ENCODE results near the gene LINC01488. TPM values are rescaled to one million over a fixed set of nuclear protein-coding genes. Genes with fewer than 3 reads are reported as not detected.

LINC01488 gene
- total RNA-seq, 1 experiment from 2014 or later = not detected

GRCh38 chr11:69498614-69499175 lies 17.2 kb downstream of the LINC01488 start:
- ATAC-seq (no peak), DNase-seq (ENCODE audit: low read depth, low spot score) (no peak)
- Histone ChIP-seq H3K79me2 (ENCODE audit: insufficient read depth, low read length) (no peaks in the 10 kb centered on the region), H3K4me3 (replicated peaks in 1 of 2; ENCODE audit: low read depth in 1 of 2, low read length in 2 of 2) (no peak overlapping the region), H3K36me3 (ENCODE audit: control insufficient read depth in 1 of 2, insufficient read depth in 2 of 2, low read length in 2 of 2) (no peaks in the 10 kb centered on the region), H3K9ac (ENCODE audit: low read length) (no peak overlapping the region), H3K27ac (ENCODE audit: low read depth, low read length) (no peak overlapping the region), H2AFZ (ENCODE audit: low read depth, low read length, poor library complexity, severe bottlenecking) (no peak overlapping the region), H3K9me3 (ENCODE audit: control insufficient read depth in 1 of 2, insufficient read depth in 1 of 2, low read depth in 1 of 2, low read length in 2 of 2) (no peaks in the 10 kb centered on the region), H4K20me1 (ENCODE audit: insufficient read depth) (no peaks in the 10 kb centered on the region), H3K9me2 (ENCODE audit: insufficient read depth) (no peaks in the 10 kb centered on the region), H3K4me1 (ENCODE audit: control insufficient read depth in 1 of 2, insufficient read depth in 2 of 2, low read length in 2 of 2) (peaks cover 12 to 27% of the 10 kb centered on the region in 2 experiments), H3K4me2 (ENCODE audit: low read length) (no peak overlapping the region), H3K27me3 (ENCODE audit: insufficient read depth, low read length) (peaks cover 3% of the 10 kb centered on the region; the same call in 1 of the 2 replicates)
- POLR2A ChIA-PET = no interaction called here
- CTCF ChIA-PET = no interaction called here
- no TSS peak for BruUV-seq (replicated peaks)
- RAD21 ChIA-PET (ENCODE audit: low non-redundant PET in 1 of 2, low total read pairs in 2 of 2, uncharacterized antibody in 2 of 2, unreplicated experiment in 2 of 2) = no interaction called here
- TF ChIP-seq EGR1 (IDR thresholded peaks at IDR 0.05; ENCODE audit: low read depth) (no peak), CBX3 (IDR thresholded peaks at IDR 0.05; ENCODE audit: low read depth) (no peak), ZBTB33 (IDR thresholded peaks at IDR 0.05; ENCODE audit: extremely low read depth, insufficient replicate concordance, low read length) (no peak), ZNF274 (IDR thresholded peaks at IDR 0.05; ENCODE audit: low read depth, low read length) (no peak), ZFX (IDR thresholded peaks at IDR 0.05) (no peak), TCF7L2 (IDR thresholded peaks at IDR 0.05; ENCODE audit: borderline replicate concordance, extremely low read depth, insufficient read depth, insufficient read length) (no peak)
- TF ChIP-seq, protein P1, sequence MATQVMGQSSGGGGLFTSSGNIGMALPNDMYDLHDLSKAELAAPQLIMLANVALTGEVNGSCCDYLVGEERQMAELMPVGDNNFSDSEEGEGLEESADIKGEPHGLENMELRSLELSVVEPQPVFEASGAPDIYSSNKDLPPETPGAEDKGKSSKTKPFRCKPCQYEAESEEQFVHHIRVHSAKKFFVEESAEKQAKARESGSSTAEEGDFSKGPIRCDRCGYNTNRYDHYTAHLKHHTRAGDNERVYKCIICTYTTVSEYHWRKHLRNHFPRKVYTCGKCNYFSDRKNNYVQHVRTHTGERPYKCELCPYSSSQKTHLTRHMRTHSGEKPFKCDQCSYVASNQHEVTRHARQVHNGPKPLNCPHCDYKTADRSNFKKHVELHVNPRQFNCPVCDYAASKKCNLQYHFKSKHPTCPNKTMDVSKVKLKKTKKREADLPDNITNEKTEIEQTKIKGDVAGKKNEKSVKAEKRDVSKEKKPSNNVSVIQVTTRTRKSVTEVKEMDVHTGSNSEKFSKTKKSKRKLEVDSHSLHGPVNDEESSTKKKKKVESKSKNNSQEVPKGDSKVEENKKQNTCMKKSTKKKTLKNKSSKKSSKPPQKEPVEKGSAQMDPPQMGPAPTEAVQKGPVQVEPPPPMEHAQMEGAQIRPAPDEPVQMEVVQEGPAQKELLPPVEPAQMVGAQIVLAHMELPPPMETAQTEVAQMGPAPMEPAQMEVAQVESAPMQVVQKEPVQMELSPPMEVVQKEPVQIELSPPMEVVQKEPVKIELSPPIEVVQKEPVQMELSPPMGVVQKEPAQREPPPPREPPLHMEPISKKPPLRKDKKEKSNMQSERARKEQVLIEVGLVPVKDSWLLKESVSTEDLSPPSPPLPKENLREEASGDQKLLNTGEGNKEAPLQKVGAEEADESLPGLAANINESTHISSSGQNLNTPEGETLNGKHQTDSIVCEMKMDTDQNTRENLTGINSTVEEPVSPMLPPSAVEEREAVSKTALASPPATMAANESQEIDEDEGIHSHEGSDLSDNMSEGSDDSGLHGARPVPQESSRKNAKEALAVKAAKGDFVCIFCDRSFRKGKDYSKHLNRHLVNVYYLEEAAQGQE (IDR thresholded peaks at IDR 0.05; ENCODE audit: low read depth) = no peak
- intact Hi-C loops (cut with micrococcal nuclease) = loop anchor here (5.0 kb wide), 1 partner anchor 139 kb away; no protein-coding TSS in a partner anchor
